Common myeloid progenitor, CD34-positive (primary cell): ENCODE measurements around the gene MICU1.

ENCODE experiments used
- CTCF ChIA-PET: fragments of 350-600 bp; sonication (Branson Sonifier 250); formaldehyde crosslinking; loops from one replicate; lab custom pipeline; 2021; ENCODE audit warnings: antibody characterized with exemption; lab: Charles Lee
- POLR2A ChIA-PET: fragments of 350-600 bp; sonication (Branson Sonifier 250); formaldehyde crosslinking; loops from one replicate; lab custom pipeline; 2021; ENCODE audit warnings: antibody characterized with exemption; lab: Charles Lee
- DNase-seq, 3 donors: peaks; one replicate each; pipeline versions ENCODE4 v3.0.0 to v3.0.0-alpha.2; 2013
- H3K27ac ChIP-seq, 2 experiments: 1 replicate in 1 of 2; 2 replicates in 1 of 2; pipeline ENCODE4 v1.7.0; 2013; ENCODE audit warnings: inconsistent platforms in 2 of 2, low read length in 2 of 2, mild to moderate bottlenecking in 2 of 2, low read depth in 1 of 2, moderate library complexity in 1 of 2; ENCODE audit not compliant: severe bottlenecking in 2 of 2, insufficient read depth in 1 of 2, poor library complexity in 1 of 2
- H3K27me3 ChIP-seq, 5 experiments: replicated peaks in 2 of 5; 1 replicate in 3 of 5; 2 replicates in 2 of 5; pipeline versions ENCODE4 v1.6.1 to v1.7.0; 2013; ENCODE audit warnings: low read length in 4 of 5, mild to moderate bottlenecking in 2 of 5, moderate library complexity in 2 of 5, inconsistent platforms in 1 of 5; ENCODE audit not compliant: insufficient read depth in 5 of 5, control insufficient read depth in 4 of 5
- H3K36me3 ChIP-seq, 4 experiments: 1 replicate in 2 of 4; 2 replicates in 2 of 4; pipeline versions ENCODE4 v1.6.1 to v1.7.0; 2013; ENCODE audit warnings: low read length in 3 of 4, control low read depth in 1 of 4, mild to moderate bottlenecking in 1 of 4; ENCODE audit not compliant: control insufficient read depth in 4 of 4, insufficient read depth in 4 of 4
- H3K4me1 ChIP-seq, 4 experiments: 1 replicate in 3 of 4; 2 replicates in 1 of 4; pipeline versions ENCODE4 v1.6.1 to v1.7.1; 2013; ENCODE audit warnings: low read length in 3 of 4, mild to moderate bottlenecking in 3 of 4, control low read depth in 1 of 4, inconsistent platforms in 1 of 4, moderate library complexity in 1 of 4; ENCODE audit not compliant: control insufficient read depth in 4 of 4, insufficient read depth in 4 of 4; ENCODE audit errors: control extremely low read depth in 1 of 4
- H3K4me3 ChIP-seq, 7 experiments: 1 replicate in 4 of 7; 2 replicates in 3 of 7; pipeline versions ENCODE4 v1.5.1 to v1.7.0; 2013; ENCODE audit warnings: mild to moderate bottlenecking in 7 of 7, low read length in 6 of 7, moderate library complexity in 6 of 7, inconsistent platforms in 2 of 7, low read depth in 2 of 7, control low read depth in 1 of 7; ENCODE audit not compliant: insufficient read depth in 4 of 7, control insufficient read depth in 1 of 7; ENCODE audit errors: extremely low read depth in 1 of 7
- H3K9me3 ChIP-seq, 5 experiments: 1 replicate in 4 of 5; 2 replicates in 1 of 5; pipeline versions ENCODE4 v1.6.1 to v1.7.1; 2013; ENCODE audit warnings: low read length in 4 of 5, mild to moderate bottlenecking in 2 of 5, inconsistent platforms in 1 of 5, low read depth in 1 of 5, moderate library complexity in 1 of 5; ENCODE audit not compliant: control insufficient read depth in 4 of 5, insufficient read depth in 2 of 5; ENCODE audit errors: control extremely low read depth in 1 of 5
- WGBS: methylation state at CpG from one replicate; pipeline ENCODE4 v1.1.5; 2013; ENCODE audit not compliant: insufficient coverage; 5-methylcytosine and 5-hydroxymethylcytosine counted together

The MICU1 gene

GRCh38 chr10:72322030-72322279 lies 303.9 kb downstream of the MICU1 start:
- DNase-seq, result no peak
- Histone ChIP-seq H3K27ac (peak overlapping the region in 1 of 2 experiments; percentile 94), H3K4me3 (no peak overlapping the region), H3K27me3 (no peaks in the 10 kb centered on the region), H3K4me1 (peaks cover 13 to 86% (median 84%) of the 10 kb centered on the region in 4 experiments), H3K9me3 (no peaks in the 10 kb centered on the region), H3K36me3 (no peaks in the 10 kb centered on the region)
- ChIA-PET POLR2A (interaction anchor here (2.1 to 3.6 kb wide), 2 partner anchors 9 to 48 kb away, joined by 13 to 16 read pairs; partner anchors contain the start of gene DDIT4), CTCF (interaction anchor here (0.8 to 21.0 kb wide), 11 partner anchors 13 to 98 kb away, joined by 3 to 242 read pairs (median 5); partner anchors contain the start of gene DDIT4)
- 100% methylated on average over 2 of the region's 3 CpGs for WGBS

- Histone ChIP-seq H3K27ac (peak overlapping the region; percentile 78 to 94), H3K27me3 (no peaks in the 10 kb centered on the region), H3K9me3 (no peaks in the 10 kb centered on the region), H3K4me3 (no peak overlapping the region), H3K36me3 (no peaks in the 10 kb centered on the region), H3K4me1 (peaks cover 14 to 86% (median 85%) of the 10 kb centered on the region in 4 experiments)
- no peak for DNase-seq
- WGBS, result 100% methylated on average over 2 of the region's 13 CpGs
- CTCF ChIA-PET, result interaction anchor here (0.8 to 21.0 kb wide), 12 partner anchors 13 to 97 kb away, joined by 3 to 242 read pairs (median 4); partner anchors contain the start of gene DDIT4
- POLR2A ChIA-PET, result interaction anchor here (0.5 to 3.6 kb wide), 8 partner anchors 7 to 1919 kb away, joined by 3 to 25 read pairs (median 14); partner anchors contain the start of gene DDIT4
These were observed 304.4 kb downstream of the MICU1 start for GRCh38 chr10:72321248-72322029.

GRCh38 chr10:72320676-72321247 lies 305.1 kb downstream of the MICU1 start:
- H3K9me3 ChIP-seq, result no peaks in the 10 kb centered on the region
- POLR2A ChIA-PET, result interaction anchor here (0.5 to 3.6 kb wide), 10 partner anchors 8 to 1918 kb away, joined by 3 to 25 read pairs (median 8); partner anchors contain the start of gene DDIT4
- WGBS, result 28% methylated on average over 10 of the region's 12 CpGs
- no peaks in the 10 kb centered on the region for H3K27me3 ChIP-seq
- H3K27ac ChIP-seq, result peak overlapping the region; percentile 78 to 94
- no peaks in the 10 kb centered on the region for H3K36me3 ChIP-seq
- DNase-seq, result peak; percentile 89 to 95 (median 94)
- H3K4me1 ChIP-seq, result peaks cover 19 to 93% (median 92%) of the 10 kb centered on the region in 4 experiments
- CTCF ChIA-PET, result interaction anchor here (0.8 to 21.0 kb wide), 11 partner anchors 12 to 100 kb away, joined by 3 to 242 read pairs (median 4); partner anchors contain the start of gene DDIT4
- H3K4me3 ChIP-seq, result peak overlapping the region in 1 of 7 experiments; percentile 10

- WGBS, result 0% methylated on average over 53 of the region's 60 CpGs
- POLR2A ChIA-PET, result interaction anchor here (0.6 to 4.7 kb wide), 9 partner anchors 9 to 99 kb away, joined by 4 to 29 read pairs (median 14); no protein-coding TSS in a partner anchor
- Histone ChIP-seq H3K4me1 (peaks cover 22 to 94% (median 92%) of the 10 kb centered on the region in 4 experiments), H3K36me3 (no peaks in the 10 kb centered on the region), H3K4me3 (peak overlapping the region in 5 of 7 experiments; percentile 40 to 71 (median 50)), H3K27me3 (no peaks in the 10 kb centered on the region), H3K27ac (peak overlapping the region; percentile 78 to 94), H3K9me3 (no peaks in the 10 kb centered on the region)
- CTCF ChIA-PET, result interaction anchor here (1.1 to 21.0 kb wide), 9 partner anchors 9 to 99 kb away, joined by 3 to 242 read pairs (median 13); partner anchors contain the start of gene DDIT4
- DNase-seq, result peak; percentile 88 to 94 (median 93)
These were observed 306.2 kb downstream of the MICU1 start for GRCh38 chr10:72319416-72320254.

- no peaks in the 10 kb centered on the region for H3K36me3 ChIP-seq
- no peaks in the 10 kb centered on the region for H3K9me3 ChIP-seq
- ChIA-PET CTCF (interaction anchor here (0.6 to 21.0 kb wide), 6 partner anchors 10 to 42 kb away, joined by 3 to 242 read pairs (median 30); partner anchors contain the start of gene DDIT4), POLR2A (interaction anchor here (0.7 to 4.7 kb wide), 6 partner anchors 10 to 58 kb away, joined by 3 to 29 read pairs (median 12); no protein-coding TSS in a partner anchor)
- H3K4me1 ChIP-seq, result peaks cover 22 to 87% (median 83%) of the 10 kb centered on the region in 4 experiments
- no peak for DNase-seq
- H3K27ac ChIP-seq, result peak overlapping the region; percentile 58 to 94
- H3K4me3 ChIP-seq, result peak overlapping the region in 5 of 7 experiments; percentile 25 to 71 (median 50)
- H3K27me3 ChIP-seq, result no peaks in the 10 kb centered on the region
- WGBS, result 67% methylated on average over 9 of the region's 10 CpGs
These were observed 307.2 kb downstream of the MICU1 start for GRCh38 chr10:72318418-72319262.
